Neuronal stem cell (in vitro differentiated cells): ENCODE measurements around the gene RAB11FIP5.

ENCODE experiments used
- DNase-seq: peaks from one replicate; pipeline ENCODE4 v3.0.0-alpha.2; 2013; ENCODE audit warnings: low spot score
- H2AFZ ChIP-seq: one replicate; pipeline ENCODE4 v1.6.1; 2013; ENCODE audit warnings: mild to moderate bottlenecking, low read length, inconsistent platforms
- H2AK5ac ChIP-seq: 2 replicates; pipeline ENCODE4 v1.6.1; 2013; ENCODE audit warnings: low read depth, mild to moderate bottlenecking, inconsistent platforms, low read length, moderate library complexity, mixed read lengths
- H2BK120ac ChIP-seq: 2 replicates; pipeline ENCODE4 v1.6.1; 2013; ENCODE audit warnings: low read depth, mild to moderate bottlenecking, inconsistent platforms, low read length, moderate library complexity, mixed read lengths
- H2BK12ac ChIP-seq: one replicate; pipeline ENCODE4 v1.6.1; 2013; ENCODE audit warnings: low read length, inconsistent platforms
- H2BK15ac ChIP-seq: 2 replicates; pipeline ENCODE4 v1.6.1; 2013; ENCODE audit warnings: mild to moderate bottlenecking, low read length, inconsistent platforms, mixed read lengths
- H2BK5ac ChIP-seq: one replicate; pipeline ENCODE4 v1.6.1; 2013; ENCODE audit warnings: inconsistent platforms, mild to moderate bottlenecking, low read length, moderate library complexity
- H3K14ac ChIP-seq: one replicate; pipeline ENCODE4 v1.6.1; 2013; ENCODE audit warnings: low read length, inconsistent platforms
- H3K18ac ChIP-seq: 2 replicates; pipeline ENCODE4 v1.6.1; 2013; ENCODE audit warnings: low read length, inconsistent platforms
- H3K23ac ChIP-seq: 2 replicates; pipeline ENCODE4 v1.6.1; 2013; ENCODE audit warnings: low read depth, mild to moderate bottlenecking, mixed read lengths, low read length, inconsistent platforms; ENCODE audit not compliant: poor library complexity
- H3K27ac ChIP-seq: replicated peaks from 3 replicates; pipeline ENCODE4 v1.5.1; 2013; ENCODE audit warnings: low read length, inconsistent platforms
- H3K27me3 ChIP-seq, 3 experiments: 2 replicates each; pipeline ENCODE4 v1.6.1; 2013; ENCODE audit warnings: low read length in 3 of 3, mild to moderate bottlenecking in 2 of 3, inconsistent platforms in 1 of 3, low read depth in 1 of 3, mixed read lengths in 1 of 3, moderate library complexity in 1 of 3; ENCODE audit not compliant: control insufficient read depth in 3 of 3, insufficient read depth in 3 of 3
- H3K36me3 ChIP-seq, 2 donors: replicated peaks in 1 of 2; 2 replicates each; pipeline ENCODE4 v1.6.1; 2013; ENCODE audit warnings: low read length in 2 of 2; ENCODE audit not compliant: control insufficient read depth in 2 of 2, insufficient read depth in 2 of 2
- H3K4ac ChIP-seq: 2 replicates; pipeline ENCODE4 v1.6.1; 2013; ENCODE audit warnings: inconsistent platforms, mild to moderate bottlenecking, low read length, moderate library complexity
- H3K4me1 ChIP-seq, 2 donors: 1 replicate in 1 of 2; 2 replicates in 1 of 2; pipeline ENCODE4 v1.6.1; 2013; ENCODE audit warnings: low read length in 2 of 2, low read depth in 1 of 2; ENCODE audit not compliant: control insufficient read depth in 2 of 2, insufficient read depth in 1 of 2
- H3K4me2 ChIP-seq: one replicate; pipeline ENCODE4 v1.6.1; 2013; ENCODE audit warnings: mild to moderate bottlenecking, low read length, inconsistent platforms; ENCODE audit not compliant: insufficient read depth, poor library complexity, severe bottlenecking
- H3K4me3 ChIP-seq, 2 donors: 2 replicates each; pipeline ENCODE4 v1.5.1; 2013; ENCODE audit warnings: low read length in 2 of 2, mild to moderate bottlenecking in 2 of 2, inconsistent platforms in 1 of 2, moderate library complexity in 1 of 2
- H3K79me1 ChIP-seq: one replicate; pipeline ENCODE4 v1.6.1; 2013; ENCODE audit warnings: low read depth, mild to moderate bottlenecking, inconsistent platforms, low read length, moderate library complexity
- H3K9ac ChIP-seq: one replicate; pipeline ENCODE4 v1.6.1; 2013; ENCODE audit warnings: mild to moderate bottlenecking, low read depth, low read length, inconsistent platforms; ENCODE audit not compliant: poor library complexity
- H3K9me3 ChIP-seq, 2 donors: replicated peaks in 1 of 2; 2 replicates each; pipeline versions ENCODE3 to v1.6.1; 2013; ENCODE audit warnings: low read length in 2 of 2, mild to moderate bottlenecking in 2 of 2, inconsistent platforms in 1 of 2, low read depth in 1 of 2, mixed read lengths in 1 of 2, moderate library complexity in 1 of 2; ENCODE audit not compliant: control insufficient read depth in 2 of 2, insufficient read depth in 1 of 2
- H4K8ac ChIP-seq: one replicate; pipeline ENCODE4 v1.6.1; 2013; ENCODE audit warnings: low read depth, mild to moderate bottlenecking, inconsistent platforms, low read length, moderate library complexity
- H4K91ac ChIP-seq: one replicate; pipeline ENCODE4 v1.6.1; 2013; ENCODE audit warnings: low read length, low read depth, mild to moderate bottlenecking, inconsistent platforms; ENCODE audit not compliant: poor library complexity
- WGBS, 2 donors: extraction: QIAGEN DNeasy Blood & Tissue Kit; methylation state at CpG; one replicate each; pipeline ENCODE4 v1.1.7; 2013; ENCODE audit warnings: missing lambda C conversion rate in 2 of 2, mixed read lengths in 1 of 2; ENCODE audit not compliant: insufficient read length in 2 of 2, insufficient replicate concordance in 1 of 2; ENCODE audit errors: extremely low coverage in 2 of 2; 5-methylcytosine and 5-hydroxymethylcytosine counted together

The RAB11FIP5 gene

GRCh38 chr2:73112026-73112912, 479 bp downstream of the RAB11FIP5 start:
- Histone ChIP-seq H3K79me1 (no peaks in the 10 kb centered on the region), H3K14ac (peak overlapping the region; percentile 48), H3K27ac (no peak overlapping the region), H3K4me2 (peak overlapping the region; percentile 98), H3K9me3 (peaks cover 3 to 15% of the 10 kb centered on the region in 2 donors), H2BK12ac (peak overlapping the region; percentile 51), H2BK120ac (no peak overlapping the region), H4K8ac (no peak overlapping the region), H3K18ac (peak overlapping the region; percentile 97), H4K91ac (no peak overlapping the region), H2AK5ac (peak overlapping the region; percentile 70), H3K9ac (peak overlapping the region; percentile 96), H3K36me3 (no peaks in the 10 kb centered on the region), H2BK5ac (peak overlapping the region; percentile 79), H2AFZ (peak overlapping the region; percentile 99), H3K4me3 (peak overlapping the region; percentile 59 to 89), H3K4me1 (peaks cover 11 to 13% of the 10 kb centered on the region in 2 donors), H3K4ac (peak overlapping the region; percentile 45), H2BK15ac (peak overlapping the region; percentile 27), H3K27me3 (peaks cover 0 to 77% (median 20%) of the 10 kb centered on the region in 3 experiments), H3K23ac (peak overlapping the region; percentile 89)
- DNase-seq = peak; percentile 44
- no CpG with 5 or more reads among the region's 88 CpGs for WGBS, 2 donors

DNA sequence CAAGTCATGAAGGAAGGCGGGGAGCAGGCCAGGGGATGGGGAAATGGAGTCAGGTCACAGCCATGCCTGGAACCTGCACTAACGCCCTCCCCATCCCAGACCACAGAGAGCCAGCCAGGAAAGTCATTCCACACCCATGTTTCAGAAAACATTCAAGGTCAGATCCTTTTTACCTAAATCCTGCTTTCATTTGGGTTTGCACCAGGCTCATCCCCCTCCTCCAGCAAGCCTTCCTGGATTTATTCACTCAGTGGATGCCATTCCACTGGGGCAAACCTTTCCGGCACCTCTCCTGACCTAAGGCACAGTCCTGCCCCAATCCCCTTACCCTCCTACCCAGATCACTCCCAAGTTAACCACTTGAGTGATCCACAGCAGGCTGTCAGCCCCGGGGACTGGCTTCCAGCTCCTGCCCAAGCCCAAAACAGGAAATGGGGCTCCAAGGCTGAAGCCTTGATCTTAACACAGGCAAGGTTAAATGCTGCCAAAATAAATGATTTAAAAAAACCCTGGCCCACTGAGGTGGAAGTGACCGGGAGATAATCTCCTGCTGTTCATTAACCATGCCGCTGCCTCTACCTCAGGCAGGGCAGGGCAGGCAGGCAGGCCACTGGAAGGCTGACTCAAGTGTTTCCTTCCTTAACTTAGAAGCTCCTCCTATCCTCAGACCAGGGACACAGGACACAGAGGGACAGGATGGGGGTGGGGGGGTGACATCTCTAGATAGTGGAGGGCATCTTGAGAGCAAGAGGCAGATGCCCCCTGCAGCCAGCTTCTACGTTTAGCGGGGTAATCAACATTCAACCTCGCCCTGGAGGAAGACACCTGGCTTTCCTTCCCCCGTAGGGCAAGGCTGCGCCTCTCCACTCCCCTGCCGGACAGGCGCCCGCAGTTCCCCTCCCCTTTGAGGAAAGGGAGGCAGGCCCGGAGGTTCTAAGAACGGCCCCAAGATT, 1.4 kb downstream of the RAB11FIP5 start:
- Histone ChIP-seq H3K79me1 (no peaks in the 10 kb centered on the region), H4K8ac (no peak overlapping the region), H3K14ac (no peak overlapping the region), H2BK5ac (no peak overlapping the region), H2AK5ac (no peak overlapping the region), H3K18ac (no peak overlapping the region), H3K27me3 (peaks cover 0 to 74% (median 20%) of the 10 kb centered on the region in 3 experiments), H3K27ac (no peak overlapping the region), H3K23ac (no peak overlapping the region), H3K9ac (no peak overlapping the region), H3K4me3 (peak overlapping the region; percentile 59 to 89), H3K9me3 (peaks cover 3 to 15% of the 10 kb centered on the region in 2 donors), H3K4me1 (peaks cover 11 to 13% of the 10 kb centered on the region in 2 donors), H2BK15ac (no peak overlapping the region), H2BK120ac (no peak overlapping the region), H4K91ac (no peak overlapping the region), H3K4ac (no peak overlapping the region), H3K4me2 (peak overlapping the region; percentile 98), H2BK12ac (no peak overlapping the region), H3K36me3 (no peaks in the 10 kb centered on the region), H2AFZ (peak overlapping the region; percentile 99)
- DNase-seq = peak; percentile 24
- no CpG with 5 or more reads among the region's 16 CpGs for WGBS, 2 donors

DNA sequence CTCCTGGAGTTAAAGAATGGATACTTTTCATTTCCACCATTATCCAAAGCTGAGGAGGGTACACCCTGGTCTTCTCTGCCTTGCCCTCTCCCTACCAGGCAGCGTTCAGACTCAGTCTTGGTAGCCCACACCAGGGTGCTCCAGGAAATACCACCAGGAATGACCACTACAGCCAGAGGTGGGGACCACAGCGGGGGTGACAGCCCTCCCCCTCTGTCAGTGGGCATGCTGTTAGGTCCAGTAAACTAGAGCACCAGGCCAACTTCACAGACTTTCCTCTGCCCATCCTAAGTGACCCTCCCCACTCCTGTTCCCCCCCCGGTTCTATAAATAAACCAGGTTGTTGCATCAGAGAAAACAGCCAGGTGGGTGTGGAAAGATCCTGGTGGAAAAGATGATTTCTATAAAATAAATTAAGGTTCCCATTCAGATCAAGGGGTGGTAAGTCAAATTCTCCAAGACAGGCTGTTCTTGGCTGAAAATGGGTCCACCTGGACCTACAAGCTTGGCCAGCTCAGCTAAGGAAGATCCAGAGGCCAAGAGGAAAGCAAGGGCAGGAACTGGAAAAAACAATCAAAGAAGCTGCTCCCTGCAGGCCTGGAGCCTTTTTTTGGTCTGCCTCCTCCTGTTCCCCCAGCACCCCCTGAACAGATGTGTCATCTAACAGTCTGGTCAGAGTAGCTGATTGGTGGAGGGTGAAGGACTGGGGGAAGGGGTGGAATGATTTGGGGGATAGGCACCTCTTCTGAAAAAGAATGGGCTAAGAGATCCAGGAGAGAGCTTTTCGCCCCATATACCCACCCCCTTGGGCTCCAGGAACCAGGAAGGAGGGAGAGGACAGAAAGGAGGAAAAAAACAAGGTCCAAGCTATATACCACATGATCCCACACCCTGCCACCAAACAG, 2.3 kb downstream of the RAB11FIP5 start:
- no peak overlapping the region for H3K9ac ChIP-seq
- no peak overlapping the region for H2BK15ac ChIP-seq
- no peak overlapping the region for H4K8ac ChIP-seq
- H2BK12ac ChIP-seq = no peak overlapping the region
- no peak overlapping the region for H3K4me2 ChIP-seq
- H2AFZ ChIP-seq = no peak overlapping the region
- peak overlapping the region; percentile 56 for H3K23ac ChIP-seq
- no peak for DNase-seq
- no peak overlapping the region for H3K27ac ChIP-seq
- H2BK5ac ChIP-seq = no peak overlapping the region
- H3K4me3 ChIP-seq = peak overlapping the region in 1 of 2 donors; percentile 13
- WGBS, 2 donors = no CpG with 5 or more reads among the region's 4 CpGs
- H2AK5ac ChIP-seq = no peak overlapping the region
- H2BK120ac ChIP-seq = no peak overlapping the region
- H3K79me1 ChIP-seq = peaks cover 3% of the 10 kb centered on the region
- H3K18ac ChIP-seq = no peak overlapping the region
- peaks cover 3 to 15% of the 10 kb centered on the region in 2 donors for H3K9me3 ChIP-seq
- no peak overlapping the region for H3K14ac ChIP-seq
- no peak overlapping the region for H3K4ac ChIP-seq
- no peaks in the 10 kb centered on the region for H3K36me3 ChIP-seq
- no peak overlapping the region for H4K91ac ChIP-seq
- H3K4me1 ChIP-seq = peaks cover 12 to 13% of the 10 kb centered on the region in 2 donors
- peaks cover 0 to 75% (median 20%) of the 10 kb centered on the region in 3 experiments for H3K27me3 ChIP-seq
